ENCODE data around the gene CDC14C. TPM values are rescaled to one million over a fixed set of nuclear protein-coding genes. Genes with fewer than 3 reads are reported as not detected.

The CDC14C gene
- total RNA-seq, 1 donor from 2014 or later = 0.05 TPM

- no peak for DNase-seq (ENCODE audit: low read depth)
Measured at GRCh38 chr7:48976253-48976652, 51.9 kb downstream of the CDC14C start.

DNA sequence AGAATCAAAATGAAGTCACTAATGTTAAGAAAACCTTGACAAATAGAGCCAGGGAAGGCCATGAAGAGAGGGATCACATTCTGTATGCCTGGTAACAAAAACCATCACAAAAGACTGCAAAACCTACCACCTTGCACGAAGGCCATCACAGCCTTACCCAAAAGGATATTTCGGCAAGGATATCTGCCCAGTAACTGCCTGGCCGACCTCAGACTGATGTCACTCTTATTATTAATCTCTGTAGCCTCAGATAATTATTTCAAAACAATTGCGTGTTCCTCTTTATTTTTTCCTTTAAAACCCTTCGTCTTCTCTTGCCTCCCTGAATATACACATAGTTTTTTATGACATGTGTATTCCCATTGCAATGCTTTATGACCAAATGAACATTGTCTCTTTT is 52.5 kb downstream of the CDC14C start:
- no peak for DNase-seq (ENCODE audit: low read depth)
